ENCODE measurements around the gene MLLT1. TPM values are rescaled to one million over a fixed set of nuclear protein-coding genes. Genes with fewer than 3 reads are reported as not detected.

The MLLT1 gene, protein sequence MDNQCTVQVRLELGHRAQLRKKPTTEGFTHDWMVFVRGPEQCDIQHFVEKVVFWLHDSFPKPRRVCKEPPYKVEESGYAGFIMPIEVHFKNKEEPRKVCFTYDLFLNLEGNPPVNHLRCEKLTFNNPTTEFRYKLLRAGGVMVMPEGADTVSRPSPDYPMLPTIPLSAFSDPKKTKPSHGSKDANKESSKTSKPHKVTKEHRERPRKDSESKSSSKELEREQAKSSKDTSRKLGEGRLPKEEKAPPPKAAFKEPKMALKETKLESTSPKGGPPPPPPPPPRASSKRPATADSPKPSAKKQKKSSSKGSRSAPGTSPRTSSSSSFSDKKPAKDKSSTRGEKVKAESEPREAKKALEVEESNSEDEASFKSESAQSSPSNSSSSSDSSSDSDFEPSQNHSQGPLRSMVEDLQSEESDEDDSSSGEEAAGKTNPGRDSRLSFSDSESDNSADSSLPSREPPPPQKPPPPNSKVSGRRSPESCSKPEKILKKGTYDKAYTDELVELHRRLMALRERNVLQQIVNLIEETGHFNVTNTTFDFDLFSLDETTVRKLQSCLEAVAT
- 29.0 and 36.5 TPM in 2 replicates for total RNA-seq (2014; rRNA removed)
- percentile 73 among the genes with signal in this experiment for Bru-seq, nascent RNA
- BruChase-seq, experiment 1, labeled RNA remaining after a 6-hour chase = percentile 79 among the genes with signal in this experiment
- BruChase-seq, experiment 2, labeled RNA remaining after a 2-hour chase = percentile 76 among the genes with signal in this experiment
- long read RNA-seq, full-length matches to known transcripts = 3 of 191 reads
- long read RNA-seq, partial matches to known transcripts = 41 of 191 reads
- long read RNA-seq, other reads (novel, unspliced or antisense) = 147 of 191 reads

DNA sequence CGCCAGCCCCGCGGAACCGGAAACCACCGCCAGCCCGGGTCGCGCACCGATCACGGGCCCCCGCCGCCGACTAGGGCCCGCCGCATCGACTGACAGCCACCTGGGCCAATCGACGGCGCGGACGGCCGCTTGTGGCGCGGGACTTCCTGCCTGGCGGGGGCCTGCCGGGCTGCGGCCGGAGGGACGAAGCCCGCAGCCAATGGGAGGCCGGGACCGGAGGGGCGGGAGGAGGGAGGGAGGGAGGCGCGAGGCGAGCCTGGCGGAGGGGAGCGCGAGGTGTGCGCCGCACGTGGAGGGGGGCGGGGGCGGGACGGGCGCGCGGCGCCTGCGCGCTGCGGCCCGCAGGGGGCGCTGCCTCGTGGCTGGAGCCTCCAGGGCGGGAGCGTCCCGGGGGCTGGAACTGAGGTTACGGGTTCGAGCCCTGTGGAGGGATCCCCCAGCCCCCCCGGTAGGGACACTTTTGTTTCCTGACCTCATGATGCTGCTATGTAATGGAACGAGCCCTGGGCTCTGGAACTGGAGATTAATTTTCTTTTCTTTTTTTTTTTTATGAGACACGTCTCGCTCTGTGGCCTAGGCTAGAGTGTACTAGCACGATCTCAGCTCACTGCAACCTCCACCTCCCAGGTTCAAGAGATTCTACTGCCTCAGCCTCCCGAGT is at the start of gene MLLT1:
Gene MLLT1 (minus strand): TSS at position 45 of the 661 bp plus-strand sequence. CDS start 191 bp downstream, outside the sequence.
- TF ChIP-seq EZH2 (IDR thresholded peaks at IDR 0.05; ENCODE audit: low read length, unreplicated experiment) = no peak
- TF ChIP-seq, protein P1, sequence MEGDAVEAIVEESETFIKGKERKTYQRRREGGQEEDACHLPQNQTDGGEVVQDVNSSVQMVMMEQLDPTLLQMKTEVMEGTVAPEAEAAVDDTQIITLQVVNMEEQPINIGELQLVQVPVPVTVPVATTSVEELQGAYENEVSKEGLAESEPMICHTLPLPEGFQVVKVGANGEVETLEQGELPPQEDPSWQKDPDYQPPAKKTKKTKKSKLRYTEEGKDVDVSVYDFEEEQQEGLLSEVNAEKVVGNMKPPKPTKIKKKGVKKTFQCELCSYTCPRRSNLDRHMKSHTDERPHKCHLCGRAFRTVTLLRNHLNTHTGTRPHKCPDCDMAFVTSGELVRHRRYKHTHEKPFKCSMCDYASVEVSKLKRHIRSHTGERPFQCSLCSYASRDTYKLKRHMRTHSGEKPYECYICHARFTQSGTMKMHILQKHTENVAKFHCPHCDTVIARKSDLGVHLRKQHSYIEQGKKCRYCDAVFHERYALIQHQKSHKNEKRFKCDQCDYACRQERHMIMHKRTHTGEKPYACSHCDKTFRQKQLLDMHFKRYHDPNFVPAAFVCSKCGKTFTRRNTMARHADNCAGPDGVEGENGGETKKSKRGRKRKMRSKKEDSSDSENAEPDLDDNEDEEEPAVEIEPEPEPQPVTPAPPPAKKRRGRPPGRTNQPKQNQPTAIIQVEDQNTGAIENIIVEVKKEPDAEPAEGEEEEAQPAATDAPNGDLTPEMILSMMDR (conservative IDR thresholded peaks at IDR 0.05; ENCODE audit: low read depth, low read length) = peak; percentile 55
- Histone ChIP-seq H3K9ac (ENCODE audit: low read length) (peak within 1 kb of the TSS; percentile 92), H3K79me2 (ENCODE audit: low read length) (peaks cover 43% of the 10 kb centered on the region), H3K36me3 (ENCODE audit: low read depth, low read length) (no peaks in the 10 kb centered on the region; the same call in 1 of the 2 replicates), H3K4me2 (ENCODE audit: low read length) (peak within 1 kb of the TSS; percentile 100), H3K27me3 (ENCODE audit: low read length) (no peaks in the 10 kb centered on the region), H3K4me1 (ENCODE audit: insufficient read depth, low read length) (peaks cover 20% of the 10 kb centered on the region), H2AFZ (ENCODE audit: low read length) (peak within 1 kb of the TSS; percentile 60), H3K9me3 (ENCODE audit: low read length) (no peaks in the 10 kb centered on the region), H4K20me1 (ENCODE audit: low read length) (peaks cover 6% of the 10 kb centered on the region; the same call in 1 of the 2 replicates), H3F3A (ENCODE audit: low read length, unreplicated experiment) (no peaks in the 10 kb centered on the region), H3K4me3 (ENCODE audit: low read length) (peak within 1 kb of the TSS; percentile 97), H3K9me2 (replicated peaks; ENCODE audit: low read length) (no peaks in the 10 kb centered on the region), H3K27ac (ENCODE audit: low read length) (no peak within 1 kb of the TSS)
- BruUV-seq (replicated peaks) = no TSS peak
- intact Hi-C loops (cut with micrococcal nuclease) = no loop called here
- CTCF ChIA-PET = no interaction called here
- DNase-seq = peak; percentile 98
- peak; percentile 98 for ATAC-seq
- POLR2A ChIA-PET (ENCODE audit: unreplicated experiment) = no interaction called here

- H2AFZ ChIP-seq (ENCODE audit: low read length) = no peak overlapping the region
- BruUV-seq (replicated peaks) = no TSS peak
- no peaks in the 10 kb centered on the region for H3K9me3 ChIP-seq (ENCODE audit: low read length)
- TF ChIP-seq, protein P1 (conservative IDR thresholded peaks at IDR 0.05; ENCODE audit: low read depth, low read length) = no peak
- TF ChIP-seq EZH2phosphoT487 (IDR thresholded peaks at IDR 0.05; ENCODE audit: borderline replicate concordance, low read length) = no peak
- TF ChIP-seq EZH2 (IDR thresholded peaks at IDR 0.05; ENCODE audit: low read length, unreplicated experiment) = no peak
- no peak overlapping the region for H3K4me2 ChIP-seq (ENCODE audit: low read length)
- DNase-seq = no peak
- no peaks in the 10 kb centered on the region for H4K20me1 ChIP-seq (ENCODE audit: low read length)
- no peaks in the 10 kb centered on the region for H3K79me2 ChIP-seq (ENCODE audit: low read length)
- no peaks in the 10 kb centered on the region for H3F3A ChIP-seq (ENCODE audit: low read length, unreplicated experiment)
- POLR2A ChIA-PET (ENCODE audit: unreplicated experiment) = no interaction called here
- H3K9ac ChIP-seq (ENCODE audit: low read length) = no peak overlapping the region
- no peak for ATAC-seq
- intact Hi-C loops (cut with micrococcal nuclease) = no loop called here
- H3K9me2 ChIP-seq (replicated peaks; ENCODE audit: low read length) = no peaks in the 10 kb centered on the region
- H3K4me1 ChIP-seq (ENCODE audit: insufficient read depth, low read length) = no peaks in the 10 kb centered on the region
- H3K4me3 ChIP-seq (ENCODE audit: low read length) = no peak overlapping the region
- peaks cover 9% of the 10 kb centered on the region; the same call in 1 of the 2 replicates for H3K27me3 ChIP-seq (ENCODE audit: low read length)
- no peaks in the 10 kb centered on the region for H3K36me3 ChIP-seq (ENCODE audit: low read depth, low read length)
- CTCF ChIA-PET = no interaction called here
- no peak overlapping the region for H3K27ac ChIP-seq (ENCODE audit: low read length)
Observed at GRCh38 chr19:6326815-6327214, 47.0 kb upstream of the MLLT1 start.

All from PC-3 (cell line).